ENCODE data around the gene WWOX.

GRCh38 chr16:78878570-78878969 is 779.1 kb downstream of the WWOX start:
- TF ChIP-seq CTCF (IDR thresholded peaks at IDR 0.05), result no peak
- TF ChIP-seq POLR2A (IDR thresholded peaks at IDR 0.05), result no peak

Measured in right lobe of liver (tissue), 4 donors.